HL-60 (cell line): ENCODE data around the gene RANBP6.

Experiments
- CTCF ChIP-seq: IDR thresholded peaks from one replicate; pipeline ENCODE4 v1.5.1; 2011; ENCODE audit warnings: low read length, control low read depth, inconsistent platforms; ENCODE audit not compliant: insufficient read depth
- POLR2AphosphoS5 ChIP-seq: IDR thresholded peaks from 2 replicates; pipeline ENCODE4 v1.6.1; 2012; ENCODE audit warnings: low read depth
- REST ChIP-seq: IDR thresholded peaks from 2 replicates; pipeline ENCODE4 v1.6.1; 2012; ENCODE audit warnings: low read depth; ENCODE audit not compliant: insufficient replicate concordance

GRCh38 chr9:6055666-6056065, 40.2 kb upstream of the RANBP6 start:
- TF ChIP-seq POLR2AphosphoS5: no peak
- TF ChIP-seq CTCF: no peak
- TF ChIP-seq REST: no peak
